Hepatocyte (in vitro differentiated cells): Measurements from ENCODE around the gene SYT8. TPM values are rescaled to one million over a fixed set of nuclear protein-coding genes. Genes with fewer than 3 reads are reported as not detected.
"Not testable (repeated sequence)": the region's sequence is repeated elsewhere in the genome, so short reads cannot be mapped to it uniquely, and the experiment has no call there.

Source experiments
- DNase-seq: peaks from one replicate; pipeline ENCODE4 v3.0.0-alpha.2; 2016; ENCODE audit warnings: low spot score
- H2AFZ ChIP-seq: fragments of 200-600 bp; sonication (generic); 2 replicates; pipeline ENCODE4 v1.6.0; 2016; ENCODE audit warnings: antibody characterized with exemption, mild to moderate bottlenecking
- H3K27ac ChIP-seq: fragments of 200-600 bp; sonication (generic); 2 replicates; pipeline ENCODE4 v1.5.1; 2016; ENCODE audit warnings: mild to moderate bottlenecking
- H3K27me3 ChIP-seq: fragments of 200-600 bp; sonication (generic); 2 replicates; pipeline ENCODE4 v1.6.1; 2016
- H3K36me3 ChIP-seq: fragments of 200-600 bp; sonication (generic); replicated peaks from 2 replicates; pipeline ENCODE4 v1.5.1; 2016; ENCODE audit warnings: low read depth; ENCODE audit not compliant: insufficient read depth
- H3K4me1 ChIP-seq: fragments of 200-600 bp; sonication (generic); 2 replicates; pipeline ENCODE4 v1.5.1; 2016; ENCODE audit warnings: mild to moderate bottlenecking, moderate library complexity; ENCODE audit not compliant: insufficient read depth
- H3K4me2 ChIP-seq: fragments of 200-600 bp; sonication (generic); 2 replicates; pipeline ENCODE4 v1.6.0; 2016
- H3K4me3 ChIP-seq: fragments of 200-600 bp; sonication (generic); 2 replicates; pipeline ENCODE4 v1.5.1; 2016; ENCODE audit warnings: mild to moderate bottlenecking
- H3K79me2 ChIP-seq: fragments of 200-600 bp; sonication (generic); 2 replicates; pipeline ENCODE4 v1.6.0; 2017; ENCODE audit warnings: mild to moderate bottlenecking
- H3K9me2 ChIP-seq: fragments of 200-600 bp; sonication (generic); replicated peaks from 2 replicates; pipeline ENCODE4 v1.6.0; 2017; ENCODE audit warnings: mild to moderate bottlenecking; ENCODE audit not compliant: insufficient read depth
- H3K9me3 ChIP-seq: fragments of 200-600 bp; sonication (generic); 2 replicates; pipeline ENCODE4 v1.5.1; 2016; ENCODE audit warnings: low read depth, mild to moderate bottlenecking
- H4K20me1 ChIP-seq: fragments of 200-600 bp; sonication (generic); 2 replicates; pipeline ENCODE4 v1.6.0; 2016; ENCODE audit warnings: mild to moderate bottlenecking; ENCODE audit not compliant: insufficient read depth, poor library complexity, severe bottlenecking
- CTCF ChIP-seq: fragments of 200-600 bp; sonication (generic); IDR thresholded peaks from 2 replicates; pipeline ENCODE4 v1.5.1; 2016; ENCODE audit warnings: antibody characterized with exemption, mild to moderate bottlenecking; ENCODE audit not compliant: poor library complexity
- EZH2 ChIP-seq: fragments of 200-600 bp; sonication (generic); IDR thresholded peaks from 2 replicates; pipeline ENCODE4 v1.6.1; 2016; ENCODE audit warnings: antibody characterized with exemption, mild to moderate bottlenecking, borderline replicate concordance
- EZH2phosphoT487 ChIP-seq: fragments of 200-600 bp; sonication (generic); IDR thresholded peaks from one replicate; pipeline ENCODE4 v1.6.1; 2018; ENCODE audit warnings: antibody characterized with exemption, mild to moderate bottlenecking, low read depth, moderate library complexity; ENCODE audit not compliant: unreplicated experiment, severe bottlenecking
- WGBS: methylation state at CpG from one replicate; pipeline ENCODE4 v1.1.6; 2016; ENCODE audit warnings: low lambda C conversion rate; ENCODE audit errors: missing lambda C conversion rate; 5-methylcytosine and 5-hydroxymethylcytosine counted together
- polyA plus RNA-seq: library from polyadenylated mRNA; unstranded; fragments of >200 nt; fragmentation: Nextera tagmentation; extraction: Ambion mirVana; gene quantifications from 2 replicates; pipeline ENCODE4 v1.2.1, GENCODE V29; 2016
- total RNA-seq: library from RNA; depleted of rRNA; stranded (reverse); fragments of >200 nt; gene quantifications from 2 replicates; pipeline ENCODE4 v1.2.3, GENCODE V29; 2014

Gene SYT8
- total and polyA plus RNA-seq, 2 experiments from 2014 or later, result 6.3 to 29.2 TPM

GRCh38 chr11:1882265-1883238 is 47.8 kb downstream of the SYT8 start:
- no peak for TF ChIP-seq EZH2phosphoT487
- peak; percentile 97 for TF ChIP-seq CTCF
- no peak for TF ChIP-seq EZH2
- DNase-seq, result peak; percentile 92
- WGBS, result 44% methylated on average over 19 of the region's 23 CpGs
- Histone ChIP-seq H3K27ac (peak overlapping the region; percentile 99), H3K9me2 (no peaks in the 10 kb centered on the region), H3K4me2 (no peak overlapping the region), H3K4me3 (no peak overlapping the region), H3K27me3 (no peaks in the 10 kb centered on the region), H4K20me1 (no peaks in the 10 kb centered on the region), H2AFZ (no peak overlapping the region), H3K36me3 (no peaks in the 10 kb centered on the region), H3K4me1 (peaks cover 34% of the 10 kb centered on the region), H3K79me2 (no peaks in the 10 kb centered on the region), H3K9me3 (no peaks in the 10 kb centered on the region)

GRCh38 chr11:1883346-1884302 is 48.8 kb downstream of the SYT8 start:
- H3K9me3 ChIP-seq, result no peaks in the 10 kb centered on the region
- H3K4me3 ChIP-seq, result no peak overlapping the region
- H3K4me1 ChIP-seq, result peaks cover 26% of the 10 kb centered on the region
- no peaks in the 10 kb centered on the region for H4K20me1 ChIP-seq
- no peak overlapping the region for H2AFZ ChIP-seq
- WGBS, result 90% methylated on average over 14 of the region's 14 CpGs
- no peak for TF ChIP-seq EZH2
- TF ChIP-seq EZH2phosphoT487, result no peak
- no peak for TF ChIP-seq CTCF
- H3K4me2 ChIP-seq, result no peak overlapping the region
- H3K27me3 ChIP-seq, result no peaks in the 10 kb centered on the region
- H3K79me2 ChIP-seq, result no peaks in the 10 kb centered on the region
- no peak overlapping the region for H3K27ac ChIP-seq
- no peaks in the 10 kb centered on the region for H3K36me3 ChIP-seq
- DNase-seq, result no peak
- no peaks in the 10 kb centered on the region for H3K9me2 ChIP-seq

- H3K4me3 ChIP-seq, result no peak overlapping the region
- H3K27me3 ChIP-seq, result no peaks in the 10 kb centered on the region
- no peaks in the 10 kb centered on the region for H3K9me3 ChIP-seq
- H4K20me1 ChIP-seq, result no peaks in the 10 kb centered on the region
- H3K36me3 ChIP-seq, result no peaks in the 10 kb centered on the region
- no peak overlapping the region for H2AFZ ChIP-seq
- H3K27ac ChIP-seq, result no peak overlapping the region
- no peaks in the 10 kb centered on the region for H3K79me2 ChIP-seq
- no peaks in the 10 kb centered on the region for H3K9me2 ChIP-seq
- TF ChIP-seq EZH2 (no peak), CTCF (no peak), EZH2phosphoT487 (no peak)
- H3K4me1 ChIP-seq, result peaks cover 26% of the 10 kb centered on the region
- H3K4me2 ChIP-seq, result no peak overlapping the region
- 91% methylated on average over 5 of the region's 5 CpGs for WGBS
- DNase-seq, result no peak
Measured at GRCh38 chr11:1884303-1884700, 49.5 kb downstream of the SYT8 start.

GRCh38 chr11:1886551-1886950 is 51.8 kb downstream of the SYT8 start:
- H3K79me2 ChIP-seq, DNase-seq, H4K20me1 ChIP-seq, H3K27ac ChIP-seq, H3K36me3 ChIP-seq, H3K9me3 ChIP-seq, H3K27me3 ChIP-seq, H3K4me3 ChIP-seq, H3K9me2 ChIP-seq, H3K4me2 ChIP-seq, H2AFZ ChIP-seq: not testable (repeated sequence)
- H3K4me1 ChIP-seq, result peaks cover 13% of the 10 kb centered on the region
- 88% methylated on average over 13 of the region's 13 CpGs for WGBS
